Transverse colon (tissue), 4 donors: Measurements from ENCODE around the gene PYGO2. TPM values are rescaled to one million over a fixed set of nuclear protein-coding genes. Genes with fewer than 3 reads are reported as not detected.
"Not testable (repeated sequence)": the region's sequence is repeated elsewhere in the genome, so short reads cannot be mapped to it uniquely, and the experiment has no call there.

Source experiments
- DNase-seq: peaks from one replicate; pipeline ENCODE4 v3.0.0-alpha.2; 2019
- H3K27ac ChIP-seq, 4 donors: fragments of 200-600 bp; sonication (generic); 2 replicates each; pipeline ENCODE4 v1.5.1; 2016 to 2018; ENCODE audit warnings: inconsistent platforms in 4 of 4
- H3K27me3 ChIP-seq: fragments of 200-600 bp; sonication (generic); 2 replicates; pipeline ENCODE4 v1.5.1; 2017; ENCODE audit warnings: inconsistent platforms
- H3K36me3 ChIP-seq, 4 donors: fragments of 200-600 bp; sonication (generic); 2 replicates each; pipeline ENCODE4 v1.5.1; 2017 to 2019; ENCODE audit warnings: inconsistent platforms in 4 of 4
- H3K4me1 ChIP-seq, 4 donors: fragments of 200-600 bp; sonication (generic); 2 replicates each; pipeline ENCODE4 v1.5.1; 2017 to 2020; ENCODE audit warnings: inconsistent platforms in 4 of 4
- H3K4me3 ChIP-seq, 4 donors: fragments of 200-600 bp; sonication (generic); 1 replicate in 1 of 4; 2 replicates in 3 of 4; pipeline versions ENCODE4 v1.5.1 to v1.6.1; 2017 to 2019; ENCODE audit warnings: inconsistent platforms in 4 of 4
- H3K9me3 ChIP-seq, 2 donors: fragments of 200-600 bp; sonication (generic); 2 replicates each; pipeline ENCODE4 v1.5.1; 2017 to 2019; ENCODE audit warnings: inconsistent platforms in 2 of 2
- EP300 ChIP-seq: sonication (generic); formaldehyde crosslinking; IDR thresholded peaks from one replicate; pipeline ENCODE4 v1.6.1; 2017; ENCODE audit warnings: antibody characterized with exemption, low read depth
- POLR2A ChIP-seq: fragments of 450-650 bp; IDR thresholded peaks from one replicate; pipeline ENCODE4 v1.6.1; 2016; ENCODE audit warnings: antibody characterized with exemption, mild to moderate bottlenecking, moderate library complexity
- POLR2AphosphoS5 ChIP-seq, 3 donors: sonication (generic); formaldehyde crosslinking; IDR thresholded peaks; one replicate each; pipeline ENCODE4 v1.6.1; 2016; ENCODE audit warnings: antibody characterized with exemption in 3 of 3
- WGBS, 2 donors: methylation state at CpG; one replicate each; pipeline ENCODE4 v1.1.5; 2018; ENCODE audit warnings: low coverage in 1 of 2; 5-methylcytosine and 5-hydroxymethylcytosine counted together
- in situ Hi-C, 4 donors: fragments of 200-750 bp; cut with MboI; loops; one replicate each; pipeline versions ENCODE4 v1.15.0 to v1.15.1; 2017; ENCODE audit warnings: low sequenced_read_pairs in 3 of 4, low pct_ligation_motif_present in 1 of 4, low pct_unique_long_range_greater_than_20kb in 1 of 4
- intact Hi-C: fragments of 100-400 bp; cut with DNase I; formaldehyde crosslinking; loops from one replicate; pipeline ENCODE4 v1.15.1; 2023; ENCODE audit warnings: low total_unique reads
- total RNA-seq, 4 donors: library from RNA; depleted of rRNA; stranded (reverse); fragments of >200 nt; gene quantifications; one replicate each; pipeline ENCODE4 v1.1.0, GENCODE V29; 2016
- TF ChIP-seq, protein P1 (sequence below), 5 experiments: fragments of 200-600 bp in 3 of 5; fragments of 450-650 bp in 2 of 5; sonication (generic) in 3 of 5; IDR thresholded peaks; 1 replicate in 2 of 5; 2 replicates in 3 of 5; pipeline ENCODE4 v1.5.1; 2016 to 2017; ENCODE audit warnings: antibody characterized with exemption in 5 of 5, inconsistent platforms in 3 of 5, mild to moderate bottlenecking in 2 of 5, moderate library complexity in 1 of 5

Gene PYGO2
- total RNA-seq, 4 donors from 2014 or later: 23.3 to 63.7 (median 29.0) TPM

DNA sequence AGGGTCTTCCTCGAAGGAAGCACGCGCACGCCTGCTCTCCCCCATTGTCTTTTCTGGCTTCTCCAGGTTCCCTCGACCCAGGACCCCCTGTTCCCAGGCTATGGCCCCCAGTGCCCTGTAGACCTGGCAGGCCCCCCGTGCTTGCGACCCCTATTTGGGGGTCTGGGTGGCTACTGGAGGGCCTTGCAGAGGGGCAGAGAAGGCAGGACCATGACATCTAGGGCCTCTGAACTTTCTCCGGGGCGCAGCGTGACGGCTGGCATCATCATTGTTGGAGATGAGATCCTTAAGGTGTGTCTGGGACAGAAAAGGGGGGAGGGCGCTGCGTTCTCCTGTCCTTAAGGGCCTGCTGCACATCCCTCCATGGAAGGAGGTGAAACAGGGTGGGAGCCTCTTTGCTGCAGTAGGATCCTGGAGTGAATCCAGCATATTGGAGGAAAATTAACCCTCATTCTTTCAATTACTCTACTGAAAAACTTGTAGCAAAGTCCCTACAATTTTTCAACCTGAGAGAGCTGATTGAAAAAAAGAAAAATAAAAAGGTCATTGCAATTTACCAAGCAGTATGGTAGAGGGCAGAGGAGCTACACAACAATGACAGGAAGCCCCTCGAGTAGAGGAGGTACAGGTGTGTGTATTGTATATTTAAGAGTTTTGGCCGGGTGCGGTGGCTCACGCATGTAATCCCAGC lies 22.3 kb upstream of the PYGO2 start:
- H3K4me3 ChIP-seq: peak overlapping the region; percentile 20 to 95 (median 74)
- 13 to 15% methylated on average over 15 to 17 of the region's 17 CpGs for WGBS, 2 donors
- in situ Hi-C loops: no loop called here
- peaks cover 13 to 21% (median 19%) of the 10 kb centered on the region in 4 donors for H3K4me1 ChIP-seq
- no peaks in the 10 kb centered on the region for H3K9me3 ChIP-seq
- H3K27me3 ChIP-seq: no peaks in the 10 kb centered on the region
- peaks cover 0 to 9% (median 0%) of the 10 kb centered on the region in 4 donors for H3K36me3 ChIP-seq
- intact Hi-C loops: no loop called here
- TF ChIP-seq EP300 (no peak), POLR2AphosphoS5 (IDR thresholded peaks at IDR 0.05) (no peak), POLR2A (no peak)
- TF ChIP-seq, protein P1, sequence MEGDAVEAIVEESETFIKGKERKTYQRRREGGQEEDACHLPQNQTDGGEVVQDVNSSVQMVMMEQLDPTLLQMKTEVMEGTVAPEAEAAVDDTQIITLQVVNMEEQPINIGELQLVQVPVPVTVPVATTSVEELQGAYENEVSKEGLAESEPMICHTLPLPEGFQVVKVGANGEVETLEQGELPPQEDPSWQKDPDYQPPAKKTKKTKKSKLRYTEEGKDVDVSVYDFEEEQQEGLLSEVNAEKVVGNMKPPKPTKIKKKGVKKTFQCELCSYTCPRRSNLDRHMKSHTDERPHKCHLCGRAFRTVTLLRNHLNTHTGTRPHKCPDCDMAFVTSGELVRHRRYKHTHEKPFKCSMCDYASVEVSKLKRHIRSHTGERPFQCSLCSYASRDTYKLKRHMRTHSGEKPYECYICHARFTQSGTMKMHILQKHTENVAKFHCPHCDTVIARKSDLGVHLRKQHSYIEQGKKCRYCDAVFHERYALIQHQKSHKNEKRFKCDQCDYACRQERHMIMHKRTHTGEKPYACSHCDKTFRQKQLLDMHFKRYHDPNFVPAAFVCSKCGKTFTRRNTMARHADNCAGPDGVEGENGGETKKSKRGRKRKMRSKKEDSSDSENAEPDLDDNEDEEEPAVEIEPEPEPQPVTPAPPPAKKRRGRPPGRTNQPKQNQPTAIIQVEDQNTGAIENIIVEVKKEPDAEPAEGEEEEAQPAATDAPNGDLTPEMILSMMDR (IDR thresholded peaks at IDR 0.05): no peak
- DNase-seq: no peak
- peak overlapping the region; percentile 77 to 89 (median 80) for H3K27ac ChIP-seq

DNA sequence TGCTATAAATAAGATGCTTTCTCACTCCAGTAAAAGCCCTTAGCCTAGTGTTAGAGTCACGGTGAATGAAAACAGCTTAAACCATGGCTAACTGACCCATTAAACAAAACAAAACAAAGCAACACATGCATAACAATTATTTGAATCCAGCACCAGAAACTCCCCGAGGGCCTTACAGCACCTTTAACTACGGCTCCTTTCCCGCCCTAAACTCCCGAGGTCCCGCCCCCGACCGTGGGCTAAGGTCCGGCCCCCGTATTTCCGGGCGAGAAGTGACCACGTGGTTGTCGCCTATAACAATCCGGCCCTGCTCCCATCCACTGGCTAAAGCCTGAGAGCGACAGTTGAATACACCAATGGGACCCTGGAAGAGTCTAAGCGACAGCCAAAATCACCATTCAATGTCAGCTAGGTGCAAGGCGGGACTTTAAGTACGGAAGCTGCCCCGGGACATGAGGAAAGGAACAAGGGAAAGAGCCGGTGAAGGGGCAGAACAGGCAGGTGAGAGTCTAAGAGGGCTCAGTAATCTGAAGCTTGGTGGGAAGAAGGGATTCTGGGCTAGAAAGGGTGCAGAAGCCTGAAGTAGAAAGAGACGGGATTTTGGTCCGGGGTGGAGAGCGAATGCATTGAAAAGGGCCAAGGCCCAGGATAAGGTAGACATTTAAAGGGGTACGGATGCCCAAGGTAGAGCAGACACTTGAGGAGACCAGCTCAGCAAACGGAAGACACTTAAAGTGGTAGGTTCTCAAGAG lies 21.5 kb upstream of the PYGO2 start, which contains the start of gene FLAD1:
Gene FLAD1 (plus strand): TSS at position 448 of the 752 bp plus-strand sequence. CDS start 351 bp downstream, outside the sequence.
- in situ Hi-C loops (no loop called here), intact Hi-C loops (no loop called here)
- Histone ChIP-seq H3K27ac (peak within 1 kb of the TSS; percentile 77 to 89 (median 80)), H3K36me3 (peaks cover 0 to 13% (median 0%) of the 10 kb centered on the region in 4 donors), H3K4me3 (peak within 1 kb of the TSS; percentile 20 to 95 (median 74)), H3K4me1 (peaks cover 13 to 21% (median 18%) of the 10 kb centered on the region in 4 donors), H3K9me3 (no peaks in the 10 kb centered on the region), H3K27me3 (no peaks in the 10 kb centered on the region)
- TF ChIP-seq POLR2A (peak; percentile 69), EP300 (no peak), POLR2AphosphoS5 (IDR thresholded peaks at IDR 0.05) (peak; percentile 64 to 79 (median 74))
- TF ChIP-seq, protein P1 (IDR thresholded peaks at IDR 0.05): no peak
- peak; percentile 97 for DNase-seq
- WGBS, 2 donors: 0 to 1% methylated on average over 13 to 26 of the region's 26 CpGs

DNA sequence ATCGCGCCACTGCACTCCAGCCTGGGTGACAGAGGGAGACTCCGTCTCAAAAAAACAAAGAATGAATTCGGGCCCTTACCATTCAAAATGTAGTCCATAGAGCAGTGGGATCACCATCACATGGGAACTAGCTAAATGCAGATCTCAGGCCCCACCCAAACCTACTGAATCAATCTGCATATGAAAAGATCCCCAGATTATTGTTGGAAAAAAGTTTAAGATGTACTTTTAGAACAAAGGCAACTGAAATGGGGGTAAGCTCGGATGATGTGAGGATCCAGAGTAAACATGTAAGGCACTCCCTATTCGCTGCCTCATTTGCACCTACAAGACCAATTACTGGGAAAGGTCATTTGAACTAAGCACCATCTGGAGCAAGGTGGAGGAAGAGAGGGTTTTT lies 20.8 kb upstream of the PYGO2 start:
- in situ Hi-C loops (no loop called here), intact Hi-C loops (no loop called here)
- no peak for DNase-seq
- Histone ChIP-seq H3K9me3 (no peaks in the 10 kb centered on the region), H3K27me3 (no peaks in the 10 kb centered on the region), H3K4me3 (peak overlapping the region in 2 of 4 donors; percentile 65 to 83), H3K4me1 (peaks cover 13 to 21% (median 18%) of the 10 kb centered on the region in 4 donors), H3K36me3 (peaks cover 0 to 8% (median 0%) of the 10 kb centered on the region in 4 donors), H3K27ac (peak overlapping the region; percentile 44 to 89 (median 69))
- TF ChIP-seq, protein P1 (IDR thresholded peaks at IDR 0.05): no peak
- TF ChIP-seq POLR2A (no peak), POLR2AphosphoS5 (IDR thresholded peaks at IDR 0.05) (no peak), EP300 (no peak)
- 62 to 65% methylated on average over 6 of the region's 6 CpGs for WGBS, 2 donors

DNA sequence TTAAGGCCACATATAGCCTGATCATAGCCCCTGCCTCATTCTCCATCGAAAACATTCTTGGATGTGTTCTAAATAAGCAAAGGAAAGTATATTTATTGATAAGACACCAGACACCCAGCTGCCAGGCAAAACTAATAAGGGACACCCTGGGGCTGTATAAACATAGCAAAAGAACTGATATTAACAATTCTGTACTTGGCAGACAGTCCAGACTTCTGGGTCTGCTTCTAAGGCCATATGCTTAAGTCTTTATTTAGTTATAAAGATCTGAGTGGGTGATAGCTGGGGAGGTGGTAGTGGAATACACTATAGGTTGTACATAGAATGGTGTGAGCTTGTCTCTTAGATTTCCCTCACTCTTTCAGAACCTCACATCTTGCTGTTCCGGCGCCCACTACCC lies 16.8 kb upstream of the PYGO2 start:
- WGBS, 2 donors: 92 to 100% methylated on average over 3 of the region's 3 CpGs
- in situ Hi-C loops: no loop called here
- TF ChIP-seq, protein P1 (IDR thresholded peaks at IDR 0.05): no peak

DNA sequence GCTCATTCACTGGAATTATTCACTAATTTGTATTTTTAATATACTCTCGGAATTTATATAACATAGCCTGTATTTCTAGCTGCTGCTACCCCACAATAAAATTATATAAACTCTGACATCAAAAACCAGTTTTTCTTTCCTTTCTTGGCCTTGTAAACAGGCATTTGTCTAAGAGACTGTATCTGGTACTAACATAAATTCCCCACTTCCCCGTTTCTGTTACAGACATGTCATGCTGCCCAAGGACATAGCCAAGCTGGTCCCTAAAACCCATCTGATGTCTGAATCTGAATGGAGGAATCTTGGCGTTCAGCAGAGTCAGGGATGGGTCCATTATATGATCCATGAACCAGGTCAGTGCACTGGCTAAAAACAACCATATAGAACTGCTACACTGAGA lies 16.2 kb upstream of the PYGO2 start:
- H3K27ac ChIP-seq, in situ Hi-C loops, intact Hi-C loops, H3K4me3 ChIP-seq, H3K27me3 ChIP-seq, H3K9me3 ChIP-seq, DNase-seq, H3K36me3 ChIP-seq: not testable (repeated sequence)
- peaks cover 12 to 29% (median 21%) of the 10 kb centered on the region in 4 donors for H3K4me1 ChIP-seq
- WGBS, 2 donors: 58 to 66% methylated on average over 3 of the region's 3 CpGs

More for the DNA sequence above, 16.8 kb upstream of the PYGO2 start:
- Histone ChIP-seq H3K4me1 (peaks cover 12 to 24% (median 17%) of the 10 kb centered on the region in 4 donors), H3K27me3 (no peaks in the 10 kb centered on the region), H3K9me3 (no peaks in the 10 kb centered on the region), H3K4me3 (no peak overlapping the region), H3K36me3 (peaks cover 0 to 6% (median 0%) of the 10 kb centered on the region in 4 donors), H3K27ac (no peak overlapping the region)
- DNase-seq: no peak
- intact Hi-C loops: no loop called here
